Activated T-helper 2 cell treated with anti-CD3 and anti-CD28 coated beads, Interferon-gamma antibody, Interleukin-2, Interleukin-4, amounts not matched to agents 10 μg/mL and 5 μg/mL and 100 μg/mL, durations not matched to agents 14 hours and 24 hours and 36 hours (primary cell): ENCODE data around the gene BCL11A. TPM values are rescaled to one million over a fixed set of nuclear protein-coding genes. Genes with fewer than 3 reads are reported as not detected.

Experiments
- DNase-seq: peaks from one replicate; pipeline ENCODE4 v3.0.0; 2021; ENCODE audit warnings: low spot score
- H3K27ac Mint-ChIP-seq: one replicate; pipeline ENCODE4 v1.8.0; 2021; ENCODE audit warnings: mixed read lengths
- H3K27me3 Mint-ChIP-seq: one replicate; pipeline ENCODE4 v1.8.0; 2021; ENCODE audit warnings: low read depth, mixed read lengths
- H3K36me3 Mint-ChIP-seq: one replicate; pipeline ENCODE4 v1.8.0; 2021; ENCODE audit warnings: low read depth, mixed read lengths
- H3K4me1 Mint-ChIP-seq: one replicate; pipeline ENCODE4 v1.8.0; 2021; ENCODE audit warnings: low read depth, mixed read lengths
- H3K4me3 Mint-ChIP-seq: one replicate; pipeline ENCODE4 v1.8.0; 2021; ENCODE audit warnings: low read depth, mild to moderate bottlenecking, moderate library complexity, mixed read lengths
- H3K9me3 Mint-ChIP-seq: one replicate; pipeline ENCODE4 v1.8.0; 2021; ENCODE audit warnings: mixed read lengths
- intact Hi-C: fragments of 100-400 bp; cut with micrococcal nuclease; formaldehyde crosslinking; loops from one replicate; pipeline ENCODE4 v1.15.1; 2023
- total RNA-seq: library from RNA; stranded (reverse); gene quantifications from 2 replicates; pipeline ENCODE4 v1.2.3, GENCODE V29; 2022

BCL11A gene
- total RNA-seq, 1 donor from 2014 or later: 0.21 TPM

DNA sequence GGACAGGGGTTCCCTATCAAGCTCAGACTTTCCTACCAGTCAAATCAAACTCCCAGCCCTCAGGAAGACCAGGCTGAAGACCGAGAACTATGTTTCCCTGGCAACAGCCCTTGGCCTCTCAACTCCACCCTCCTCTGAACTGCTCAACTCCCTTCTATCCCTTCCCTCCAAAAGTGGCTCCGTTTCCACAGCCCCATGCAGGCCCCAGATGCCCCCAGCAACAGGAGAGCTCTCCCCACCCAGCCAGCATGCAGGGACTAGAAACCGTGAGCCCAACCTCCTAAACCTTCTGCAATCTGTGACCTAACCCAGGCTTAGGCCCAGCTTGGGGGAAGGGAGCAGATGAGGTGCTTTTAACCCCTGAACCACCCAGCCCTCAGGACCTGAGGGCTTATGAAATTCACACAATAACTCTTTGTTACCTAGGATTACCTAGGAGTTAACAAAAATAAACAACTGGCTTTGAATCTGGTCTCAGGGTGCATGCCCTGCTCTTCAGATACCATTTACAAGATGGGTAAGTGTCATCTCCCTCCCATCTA, 87.2 kb downstream of the BCL11A start:
- H3K4me1 Mint-ChIP-seq: no peaks in the 10 kb centered on the region
- H3K27me3 Mint-ChIP-seq: no peaks in the 10 kb centered on the region
- no peak overlapping the region for H3K27ac Mint-ChIP-seq
- no peak for DNase-seq
- no peaks in the 10 kb centered on the region for H3K9me3 Mint-ChIP-seq
- intact Hi-C loops: no loop called here
- no peak overlapping the region for H3K4me3 Mint-ChIP-seq
- H3K36me3 Mint-ChIP-seq: no peaks in the 10 kb centered on the region

DNA sequence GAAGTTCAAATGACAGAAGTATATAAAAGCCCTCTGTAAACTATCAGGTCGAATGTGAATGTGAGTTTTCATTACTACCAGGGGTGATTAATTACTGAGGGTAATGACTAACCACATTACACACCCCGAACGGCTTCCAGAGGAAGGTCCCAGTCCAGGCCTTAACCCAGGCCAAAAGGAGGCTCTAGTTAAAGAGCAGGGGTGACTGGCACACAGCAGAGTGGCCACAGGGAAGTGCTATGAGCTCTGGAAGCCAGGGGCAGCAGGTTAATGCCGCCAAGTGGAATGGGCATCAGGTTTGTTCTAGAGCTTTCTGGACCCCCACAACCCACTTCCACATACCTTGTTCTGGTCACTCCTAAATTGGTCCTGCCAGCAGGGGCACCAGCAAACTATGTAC, 87.7 kb downstream of the BCL11A start:
- H3K27ac Mint-ChIP-seq: no peak overlapping the region
- no peaks in the 10 kb centered on the region for H3K9me3 Mint-ChIP-seq
- no peak for DNase-seq
- no peaks in the 10 kb centered on the region for H3K4me1 Mint-ChIP-seq
- no peaks in the 10 kb centered on the region for H3K36me3 Mint-ChIP-seq
- intact Hi-C loops: no loop called here
- H3K4me3 Mint-ChIP-seq: no peak overlapping the region
- H3K27me3 Mint-ChIP-seq: no peaks in the 10 kb centered on the region

DNA sequence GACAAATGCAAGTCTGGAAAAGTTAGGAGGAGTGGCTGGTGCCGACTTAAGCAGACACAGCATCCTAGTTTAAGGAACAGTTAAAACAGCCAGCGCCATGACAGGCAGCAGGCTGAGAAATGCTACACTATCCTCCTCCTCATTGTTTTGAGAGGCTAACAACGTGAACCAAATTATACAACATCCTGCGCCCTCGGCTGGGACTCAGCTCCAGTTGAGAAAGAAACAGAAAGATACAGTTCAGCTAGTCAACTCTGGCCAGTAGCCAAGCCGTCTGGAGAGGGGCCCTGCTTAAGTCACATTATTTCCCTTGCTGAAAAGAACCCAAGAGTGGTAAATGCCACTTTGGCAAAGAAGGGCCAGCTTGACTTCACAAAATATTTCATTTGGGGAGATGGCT, 90.2 kb downstream of the BCL11A start:
- H3K4me1 Mint-ChIP-seq: no peaks in the 10 kb centered on the region
- DNase-seq: no peak
- intact Hi-C loops: no loop called here
- no peak overlapping the region for H3K4me3 Mint-ChIP-seq
- no peaks in the 10 kb centered on the region for H3K36me3 Mint-ChIP-seq
- H3K27ac Mint-ChIP-seq: no peak overlapping the region
- H3K27me3 Mint-ChIP-seq: peaks cover 3% of the 10 kb centered on the region
- no peaks in the 10 kb centered on the region for H3K9me3 Mint-ChIP-seq

DNA sequence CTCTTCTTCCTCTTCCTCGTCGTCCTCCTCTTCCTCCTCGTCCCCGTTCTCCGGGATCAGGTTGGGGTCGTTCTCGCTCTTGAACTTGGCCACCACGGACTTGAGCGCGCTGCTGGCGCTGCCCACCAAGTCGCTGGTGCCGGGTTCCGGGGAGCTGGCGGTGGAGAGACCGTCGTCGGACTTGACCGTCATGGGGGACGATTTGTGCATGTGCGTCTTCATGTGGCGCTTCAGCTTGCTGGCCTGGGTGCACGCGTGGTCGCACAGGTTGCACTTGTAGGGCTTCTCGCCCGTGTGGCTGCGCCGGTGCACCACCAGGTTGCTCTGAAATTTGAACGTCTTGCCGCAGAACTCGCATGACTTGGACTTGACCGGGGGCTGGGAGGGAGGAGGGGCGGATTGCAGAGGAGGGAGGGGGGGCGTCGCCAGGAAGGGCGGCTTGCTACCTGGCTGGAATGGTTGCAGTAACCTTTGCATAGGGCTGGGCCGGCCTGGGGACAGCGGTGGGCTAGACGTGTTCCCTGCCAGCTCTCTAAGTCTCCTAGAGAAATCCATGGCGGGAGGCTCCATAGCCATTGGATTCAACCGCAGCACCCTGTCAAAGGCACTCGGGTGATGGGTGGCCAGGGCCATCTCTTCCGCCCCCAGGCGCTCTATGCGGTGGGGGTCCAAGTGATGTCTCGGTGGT, 91.9 kb downstream of the BCL11A start:
- no peaks in the 10 kb centered on the region for H3K9me3 Mint-ChIP-seq
- DNase-seq: no peak
- no peaks in the 10 kb centered on the region for H3K36me3 Mint-ChIP-seq
- peaks cover 3% of the 10 kb centered on the region for H3K27me3 Mint-ChIP-seq
- intact Hi-C loops: no loop called here
- H3K27ac Mint-ChIP-seq: no peak overlapping the region
- H3K4me3 Mint-ChIP-seq: no peak overlapping the region
- no peaks in the 10 kb centered on the region for H3K4me1 Mint-ChIP-seq

DNA sequence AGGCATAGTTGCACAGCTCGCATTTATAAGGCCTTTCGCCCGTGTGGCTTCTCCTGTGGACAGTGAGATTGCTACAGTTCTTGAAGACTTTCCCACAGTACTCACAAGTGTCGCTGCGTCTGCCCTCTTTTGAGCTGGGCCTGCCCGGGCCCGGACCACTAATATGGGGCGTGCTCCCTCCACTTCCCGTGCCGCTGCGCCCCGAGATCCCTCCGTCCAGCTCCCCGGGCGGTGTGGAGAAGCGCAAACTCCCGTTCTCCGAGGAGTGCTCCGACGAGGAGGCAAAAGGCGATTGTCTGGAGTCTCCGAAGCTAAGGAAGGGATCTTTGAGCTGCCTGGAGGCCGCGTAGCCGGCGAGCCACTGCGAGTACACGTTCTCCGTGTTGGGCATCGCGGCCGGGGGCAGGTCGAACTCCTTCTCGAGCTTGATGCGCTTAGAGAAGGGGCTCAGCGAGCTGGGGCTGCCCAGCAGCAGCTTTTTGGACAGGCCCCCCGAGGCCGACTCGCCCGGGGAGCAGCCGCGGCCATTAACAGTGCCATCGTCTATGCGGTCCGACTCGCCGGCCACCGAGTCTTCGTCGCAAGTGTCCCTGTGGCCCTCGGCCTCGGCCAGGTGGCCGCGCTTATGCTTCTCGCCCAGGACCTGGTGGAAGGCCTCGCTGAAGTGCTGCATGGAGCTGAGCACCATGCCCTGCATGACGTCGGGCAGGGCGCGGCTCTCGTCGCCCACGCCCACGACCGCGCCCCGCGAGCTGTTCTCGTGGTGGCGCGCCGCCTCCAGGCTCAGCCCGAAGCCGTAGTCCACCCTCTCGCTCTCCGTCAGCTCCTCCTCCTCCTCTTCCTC, 92.7 kb downstream of the BCL11A start:
- Mint-ChIP-seq H3K9me3 (no peaks in the 10 kb centered on the region), H3K27ac (no peak overlapping the region), H3K4me1 (no peaks in the 10 kb centered on the region), H3K36me3 (no peaks in the 10 kb centered on the region), H3K27me3 (peaks cover 5% of the 10 kb centered on the region), H3K4me3 (no peak overlapping the region)
- intact Hi-C loops: no loop called here
- DNase-seq: no peak

DNA sequence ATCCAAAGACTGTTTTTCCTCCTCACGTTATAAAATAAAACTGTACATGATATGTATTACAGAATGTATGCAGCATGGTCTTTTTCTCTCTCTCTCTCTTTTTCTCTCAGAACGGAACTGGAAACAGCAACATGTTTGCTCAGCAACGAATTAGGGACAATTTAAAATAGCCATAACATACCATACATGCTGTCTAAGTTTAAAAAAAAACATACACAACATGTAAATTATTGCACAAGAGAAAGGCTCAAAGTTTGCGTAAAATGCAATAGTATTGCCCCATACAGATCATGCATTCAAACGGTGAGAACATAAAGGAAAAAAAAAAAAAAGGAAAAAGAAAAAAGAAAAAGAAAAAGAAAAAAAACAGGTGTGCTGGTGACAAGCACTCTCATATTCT, 93.6 kb downstream of the BCL11A start:
- Mint-ChIP-seq H3K27me3 (peaks cover 7% of the 10 kb centered on the region), H3K9me3 (no peaks in the 10 kb centered on the region), H3K36me3 (no peaks in the 10 kb centered on the region), H3K27ac (no peak overlapping the region), H3K4me1 (no peaks in the 10 kb centered on the region), H3K4me3 (no peak overlapping the region)
- no peak for DNase-seq
- intact Hi-C loops: no loop called here

DNA sequence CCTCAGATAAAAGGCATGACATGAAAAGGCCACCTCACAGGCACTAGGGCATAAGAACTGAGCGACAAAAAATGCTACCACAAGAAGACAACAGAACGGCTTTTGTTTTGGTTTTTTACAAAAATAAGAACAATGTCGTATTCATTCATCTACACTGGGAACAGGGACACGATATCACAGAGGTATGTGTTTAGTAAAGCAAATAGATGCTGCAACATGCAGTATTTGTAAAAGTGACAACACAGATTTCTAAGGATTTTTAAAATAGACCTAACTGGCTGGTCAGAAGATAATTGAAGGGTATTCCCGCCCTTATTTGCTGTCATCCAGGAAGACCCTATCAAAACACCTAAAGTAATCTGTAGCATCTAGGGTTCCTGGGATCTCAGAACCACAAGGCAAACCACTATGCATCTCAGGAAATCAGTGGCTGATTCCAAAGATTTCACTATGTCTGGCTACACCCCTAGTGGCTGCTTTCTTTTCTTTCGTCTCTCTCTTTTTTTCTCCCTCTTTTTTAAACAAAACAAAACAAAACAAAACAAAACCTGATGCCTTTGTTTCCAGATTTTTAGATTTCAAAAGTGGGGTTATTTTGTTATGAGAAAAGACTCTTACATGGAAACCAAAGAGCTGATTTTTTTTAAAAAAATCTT, 97.2 kb downstream of the BCL11A start:
- no peaks in the 10 kb centered on the region for H3K9me3 Mint-ChIP-seq
- intact Hi-C loops: no loop called here
- H3K4me1 Mint-ChIP-seq: no peaks in the 10 kb centered on the region
- no peak overlapping the region for H3K4me3 Mint-ChIP-seq
- H3K27me3 Mint-ChIP-seq: peaks cover 7% of the 10 kb centered on the region
- no peaks in the 10 kb centered on the region for H3K36me3 Mint-ChIP-seq
- no peak overlapping the region for H3K27ac Mint-ChIP-seq
- DNase-seq: no peak

DNA sequence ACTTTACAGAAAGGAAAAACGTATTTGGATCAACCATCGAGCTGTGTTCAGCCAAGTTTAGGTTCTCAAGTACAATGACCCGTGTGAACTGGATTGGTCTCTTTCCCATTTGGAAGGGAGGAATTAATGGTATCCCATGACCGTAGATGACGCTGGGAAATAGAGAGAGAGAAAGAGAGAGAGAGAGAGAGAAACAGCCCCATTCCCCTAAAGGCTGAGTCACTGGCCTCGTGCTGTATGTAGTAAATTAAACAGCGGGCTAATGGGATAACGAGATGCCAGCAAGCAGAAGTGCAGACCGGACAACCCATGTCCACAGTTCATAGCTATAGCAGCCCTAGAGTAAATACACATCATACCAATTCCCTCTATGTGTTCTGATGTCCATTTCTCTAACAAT, 99.6 kb downstream of the BCL11A start:
- H3K36me3 Mint-ChIP-seq: no peaks in the 10 kb centered on the region
- H3K27me3 Mint-ChIP-seq: peaks cover 6% of the 10 kb centered on the region
- intact Hi-C loops: no loop called here
- no peaks in the 10 kb centered on the region for H3K9me3 Mint-ChIP-seq
- no peak overlapping the region for H3K27ac Mint-ChIP-seq
- H3K4me3 Mint-ChIP-seq: no peak overlapping the region
- H3K4me1 Mint-ChIP-seq: no peaks in the 10 kb centered on the region
- DNase-seq: no peak

DNA sequence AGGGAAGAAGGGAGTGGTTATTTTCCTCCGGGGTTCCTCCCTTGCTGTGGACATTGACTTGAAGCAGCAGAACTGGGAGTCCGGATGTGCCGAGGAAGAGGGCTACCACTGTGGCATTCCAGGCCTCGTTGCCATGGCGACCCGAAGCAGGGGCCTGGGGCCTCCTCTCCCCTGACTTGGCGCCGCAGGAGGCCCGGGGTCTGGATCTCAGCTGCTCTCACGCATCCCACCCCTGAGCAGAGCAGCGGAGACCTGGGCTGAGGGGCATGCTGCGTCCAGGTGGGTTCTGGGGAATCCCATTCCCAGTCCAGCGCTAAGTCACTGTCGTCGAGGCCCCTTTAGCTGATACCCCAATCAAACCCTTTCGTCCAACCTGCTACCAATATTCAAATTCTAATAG, 100.2 kb downstream of the BCL11A start:
- no peak for DNase-seq
- Mint-ChIP-seq H3K4me3 (no peak overlapping the region), H3K36me3 (no peaks in the 10 kb centered on the region), H3K4me1 (no peaks in the 10 kb centered on the region), H3K9me3 (no peaks in the 10 kb centered on the region), H3K27ac (no peak overlapping the region), H3K27me3 (peaks cover 4% of the 10 kb centered on the region)
- intact Hi-C loops: no loop called here

DNA sequence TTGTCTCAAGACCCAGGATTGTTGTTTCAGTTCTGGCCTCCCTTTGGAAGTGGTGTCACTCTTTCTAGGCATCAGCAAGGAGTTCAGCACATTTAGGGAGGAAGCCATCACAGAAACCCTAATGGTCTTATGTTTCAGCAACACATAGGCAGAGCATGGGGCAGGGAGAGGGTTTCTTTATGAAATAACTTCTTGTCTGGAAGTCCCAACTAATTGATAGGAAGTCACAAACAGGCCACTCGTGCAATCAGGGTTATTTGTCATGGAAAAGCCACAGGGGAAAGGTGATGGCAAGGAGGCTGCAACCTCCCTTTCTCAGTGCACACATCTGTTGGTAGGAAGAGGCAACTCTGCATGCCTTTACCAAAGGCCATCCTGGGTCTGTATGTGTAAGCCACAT, 103.0 kb downstream of the BCL11A start:
- H3K27ac Mint-ChIP-seq: no peak overlapping the region
- peaks cover 3% of the 10 kb centered on the region for H3K27me3 Mint-ChIP-seq
- no peak for DNase-seq
- H3K4me3 Mint-ChIP-seq: no peak overlapping the region
- no peaks in the 10 kb centered on the region for H3K9me3 Mint-ChIP-seq
- H3K4me1 Mint-ChIP-seq: no peaks in the 10 kb centered on the region
- H3K36me3 Mint-ChIP-seq: no peaks in the 10 kb centered on the region
- intact Hi-C loops: no loop called here

DNA sequence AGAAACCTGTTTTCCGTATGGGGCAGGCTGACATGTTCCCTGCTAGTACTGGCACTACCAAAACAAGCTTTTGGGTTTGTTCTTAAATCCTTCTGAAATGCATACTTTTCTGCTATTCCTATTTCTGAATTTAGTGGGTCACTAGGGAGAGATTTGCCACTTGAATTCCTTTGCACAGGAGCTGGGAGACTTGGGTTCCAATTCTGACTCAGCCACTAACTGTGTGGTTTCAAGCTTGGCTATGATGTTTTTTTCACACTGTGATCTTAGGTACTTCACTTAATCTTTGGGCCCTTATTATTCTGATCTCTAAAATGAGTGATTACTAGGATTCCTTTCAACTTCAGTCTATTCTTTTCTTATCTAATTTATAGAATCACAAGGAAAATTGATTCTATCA, 105.5 kb downstream of the BCL11A start:
- Mint-ChIP-seq H3K36me3 (no peaks in the 10 kb centered on the region), H3K4me1 (no peaks in the 10 kb centered on the region), H3K9me3 (no peaks in the 10 kb centered on the region), H3K4me3 (no peak overlapping the region), H3K27me3 (no peaks in the 10 kb centered on the region), H3K27ac (no peak overlapping the region)
- intact Hi-C loops: no loop called here
- no peak for DNase-seq

DNA sequence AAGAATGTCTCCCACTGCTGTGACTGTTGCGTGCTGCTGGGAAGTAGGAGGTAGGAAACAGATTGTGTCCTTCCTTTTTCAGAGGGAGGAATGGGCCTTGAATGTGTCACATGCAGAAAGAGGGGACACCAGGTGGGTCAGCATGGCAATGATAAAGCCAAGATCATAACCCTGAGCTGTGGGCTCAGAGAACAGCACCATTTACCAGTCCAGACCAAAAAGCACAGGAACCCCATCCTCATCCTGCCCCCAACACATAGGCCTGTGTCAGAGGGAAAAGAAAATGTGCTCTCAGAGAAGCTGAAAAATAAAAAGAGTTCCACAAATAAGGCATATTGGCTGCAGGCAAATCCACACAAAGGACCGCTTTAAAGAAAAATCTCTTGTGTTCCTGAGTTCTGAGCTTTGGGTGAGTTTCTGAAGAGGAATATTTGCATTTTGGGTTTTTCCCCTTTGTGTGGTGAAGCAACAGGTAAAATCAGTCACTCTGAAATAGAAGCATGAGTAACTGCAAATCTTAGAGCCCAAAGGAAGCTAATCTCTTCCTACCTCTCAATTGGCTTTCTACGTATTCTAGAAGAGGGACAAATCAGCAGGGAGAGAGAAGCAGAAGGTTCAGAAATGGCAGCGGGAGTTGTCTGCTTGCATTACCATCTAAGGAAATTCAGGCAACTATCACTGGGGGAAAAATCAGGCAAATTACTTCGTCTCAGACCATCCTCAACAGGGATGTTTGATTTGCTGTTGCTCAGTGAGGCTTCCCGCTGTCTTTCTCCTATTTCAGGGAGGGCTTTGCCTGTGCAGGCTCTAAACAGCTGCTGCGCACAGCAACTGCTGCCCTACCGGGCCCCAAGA, 106.8 kb downstream of the BCL11A start:
- no peaks in the 10 kb centered on the region for H3K27me3 Mint-ChIP-seq
- H3K36me3 Mint-ChIP-seq: no peaks in the 10 kb centered on the region
- H3K4me3 Mint-ChIP-seq: no peak overlapping the region
- intact Hi-C loops: no loop called here
- no peak overlapping the region for H3K27ac Mint-ChIP-seq
- no peak for DNase-seq
- no peaks in the 10 kb centered on the region for H3K9me3 Mint-ChIP-seq
- no peaks in the 10 kb centered on the region for H3K4me1 Mint-ChIP-seq
